MM.1S (cell line): ENCODE measurements around the gene IL18BP.

Experiments
- DNase-seq: peaks from one replicate; pipeline ENCODE4 v3.0.0-alpha.2; 2015
- H2AFZ ChIP-seq: fragments of 300-600 bp; sonication (generic); 2 replicates; pipeline ENCODE4 v1.6.0; 2016; ENCODE audit warnings: antibody characterized with exemption, low read length
- H3F3A ChIP-seq: fragments of 300-600 bp; sonication (generic); 2 replicates; pipeline ENCODE4 v1.6.1; 2016; ENCODE audit warnings: mild to moderate bottlenecking, antibody characterized with exemption, low read length, moderate library complexity, mixed read lengths; ENCODE audit not compliant: insufficient read depth
- H3K27ac ChIP-seq: fragments of 300-600 bp; sonication (generic); 2 replicates; pipeline ENCODE4 v1.5.1; 2016; ENCODE audit warnings: mild to moderate bottlenecking, low read length
- H3K27me3 ChIP-seq: fragments of 300-600 bp; sonication (generic); replicated peaks from 2 replicates; pipeline ENCODE4 v1.6.0; 2016; ENCODE audit warnings: low read length; ENCODE audit not compliant: insufficient read depth
- H3K36me3 ChIP-seq: fragments of 300-600 bp; sonication (generic); replicated peaks from 2 replicates; pipeline ENCODE4 v1.6.1; 2016; ENCODE audit warnings: mild to moderate bottlenecking, low read length, mixed read lengths; ENCODE audit not compliant: insufficient read depth
- H3K4me1 ChIP-seq: fragments of 300-600 bp; sonication (generic); 2 replicates; pipeline ENCODE4 v1.6.1; 2016; ENCODE audit warnings: low read length, mixed read lengths
- H3K4me2 ChIP-seq: fragments of 300-600 bp; sonication (generic); 2 replicates; pipeline ENCODE4 v1.6.0; 2016; ENCODE audit warnings: low read depth, low read length
- H3K4me3 ChIP-seq: fragments of 300-600 bp; sonication (generic); 2 replicates; pipeline ENCODE4 v1.5.1; 2016; ENCODE audit warnings: low read length, mixed read lengths
- H3K79me2 ChIP-seq: fragments of 300-600 bp; sonication (generic); 2 replicates; pipeline ENCODE4 v1.6.1; 2016; ENCODE audit warnings: mixed run types, low read length, mixed read lengths
- H3K9ac ChIP-seq: fragments of 300-600 bp; sonication (generic); 2 replicates; pipeline ENCODE4 v1.6.1; 2016; ENCODE audit warnings: low read length, mixed read lengths
- H3K9me2 ChIP-seq: fragments of 300-600 bp; sonication (generic); replicated peaks from 2 replicates; pipeline ENCODE4 v1.6.1; 2016; ENCODE audit warnings: mild to moderate bottlenecking, low read length, mixed read lengths; ENCODE audit not compliant: insufficient read depth
- H3K9me3 ChIP-seq: fragments of 300-600 bp; sonication (generic); replicated peaks from 2 replicates; pipeline ENCODE4 v1.6.1; 2016; ENCODE audit warnings: mild to moderate bottlenecking, low read length, mixed read lengths; ENCODE audit not compliant: insufficient read depth
- H4K20me1 ChIP-seq: fragments of 300-600 bp; sonication (generic); 2 replicates; pipeline ENCODE4 v1.6.1; 2016; ENCODE audit warnings: mild to moderate bottlenecking, low read length, moderate library complexity, mixed read lengths; ENCODE audit not compliant: insufficient read depth
- CTCF ChIP-seq: fragments of 300-600 bp; sonication (generic); IDR thresholded peaks from 2 replicates; pipeline ENCODE4 v1.5.1; 2016; ENCODE audit warnings: antibody characterized with exemption, low read length, mixed read lengths
- EZH2 ChIP-seq: fragments of 300-600 bp; sonication (generic); optimal IDR thresholded peaks from 2 replicates; pipeline ENCODE3; 2017; ENCODE audit warnings: low read depth, mild to moderate bottlenecking, antibody characterized with exemption, low read length, mixed read lengths
- EZH2phosphoT487 ChIP-seq: fragments of 300-600 bp; sonication (generic); IDR thresholded peaks from 2 replicates; pipeline ENCODE4 v1.6.1; 2018; ENCODE audit warnings: antibody characterized with exemption, low read length

The IL18BP gene

GRCh38 chr11:72026090-72026489, 27.4 kb downstream of the IL18BP start:
- no peak overlapping the region for H3K4me2 ChIP-seq
- no peak overlapping the region for H3K9ac ChIP-seq
- H3K27me3 ChIP-seq = no peaks in the 10 kb centered on the region
- H3K27ac ChIP-seq = no peak overlapping the region
- H3K4me1 ChIP-seq = no peaks in the 10 kb centered on the region
- H2AFZ ChIP-seq = no peak overlapping the region
- no peaks in the 10 kb centered on the region for H4K20me1 ChIP-seq
- DNase-seq = no peak
- no peak overlapping the region for H3K4me3 ChIP-seq
- no peaks in the 10 kb centered on the region for H3F3A ChIP-seq
- no peaks in the 10 kb centered on the region for H3K9me2 ChIP-seq
- TF ChIP-seq EZH2phosphoT487 (no peak), CTCF (no peak), EZH2 (no peak)
- H3K36me3 ChIP-seq = peaks cover 24% of the 10 kb centered on the region
- H3K79me2 ChIP-seq = peaks cover 74% of the 10 kb centered on the region
- H3K9me3 ChIP-seq = no peaks in the 10 kb centered on the region

GRCh38 chr11:72030472-72031045, 31.9 kb downstream of the IL18BP start:
- Histone ChIP-seq H3K9me2 (no peaks in the 10 kb centered on the region), H3K9ac (no peak overlapping the region), H3K27ac (no peak overlapping the region), H3F3A (no peaks in the 10 kb centered on the region), H3K9me3 (no peaks in the 10 kb centered on the region), H3K79me2 (peaks cover 87% of the 10 kb centered on the region), H3K4me1 (peaks cover 3% of the 10 kb centered on the region; the same call in 1 of the 2 replicates), H3K4me3 (no peak overlapping the region), H3K27me3 (no peaks in the 10 kb centered on the region), H3K4me2 (no peak overlapping the region), H4K20me1 (no peaks in the 10 kb centered on the region), H3K36me3 (peaks cover 6% of the 10 kb centered on the region; the same call in 1 of the 2 replicates), H2AFZ (no peak overlapping the region)
- no peak for DNase-seq
- TF ChIP-seq EZH2 (no peak), EZH2phosphoT487 (no peak), CTCF (no peak)

- Histone ChIP-seq H3K4me3 (no peak overlapping the region), H3F3A (peaks cover 10% of the 10 kb centered on the region), H3K27me3 (no peaks in the 10 kb centered on the region), H3K36me3 (peaks cover 4% of the 10 kb centered on the region; the same call in 1 of the 2 replicates), H3K4me1 (peaks cover 29% of the 10 kb centered on the region), H3K9me2 (no peaks in the 10 kb centered on the region), H3K9me3 (no peaks in the 10 kb centered on the region), H3K9ac (no peak overlapping the region), H2AFZ (no peak overlapping the region), H3K27ac (no peak overlapping the region), H3K79me2 (peaks cover 91% of the 10 kb centered on the region), H4K20me1 (0 out of 2 replicates have a peak, but pooled peaks cover 3% of the 10 kb centered on the region), H3K4me2 (no peak overlapping the region)
- TF ChIP-seq EZH2phosphoT487 (no peak), CTCF (no peak), EZH2 (no peak)
- no peak for DNase-seq
Measured at GRCh38 chr11:72036687-72037086, 38.0 kb downstream of the IL18BP start.
